ENCODE results near the gene CDH13. TPM values are rescaled to one million over a fixed set of nuclear protein-coding genes. Genes with fewer than 3 reads are reported as not detected.

Gene CDH13
- polyA plus RNA-seq, 1 donor: 49.6 TPM

- DNase-seq (ENCODE audit: low read depth): no peak
Measured at GRCh38 chr16:83044589-83044988, 417.8 kb downstream of the CDH13 start.

DNA sequence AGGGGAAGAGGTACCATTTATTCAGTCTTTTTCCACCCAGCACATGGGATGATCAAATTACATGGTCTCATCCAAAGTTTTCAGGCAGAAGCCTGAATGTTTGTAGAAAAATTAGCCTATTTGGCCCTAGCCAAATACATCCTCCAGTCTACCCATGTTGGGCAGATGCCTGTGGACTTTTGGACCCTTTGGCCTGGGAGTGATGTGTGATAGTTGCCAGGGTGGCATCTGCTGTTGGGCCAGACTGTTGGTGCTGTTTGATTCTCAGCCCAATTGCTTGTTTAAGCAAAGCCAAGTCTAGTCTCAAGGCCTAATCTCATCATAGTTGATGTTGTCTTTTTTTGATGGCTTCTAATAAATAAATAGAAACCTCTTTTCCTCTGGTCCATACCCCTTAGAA is 419.0 kb downstream of the CDH13 start:
- DNase-seq (ENCODE audit: low read depth): no peak

- no peak for DNase-seq (ENCODE audit: low read depth)
Measured at GRCh38 chr16:83046664-83047063, 419.9 kb downstream of the CDH13 start.

- no peak for DNase-seq (ENCODE audit: low read depth)
Measured at GRCh38 chr16:83051451-83051850, 424.7 kb downstream of the CDH13 start.

GRCh38 chr16:83054283-83054682 is 427.5 kb downstream of the CDH13 start:
- DNase-seq (ENCODE audit: low read depth): no peak

GRCh38 chr16:83058376-83058775 is 431.6 kb downstream of the CDH13 start:
- DNase-seq (ENCODE audit: low read depth): no peak

DNA sequence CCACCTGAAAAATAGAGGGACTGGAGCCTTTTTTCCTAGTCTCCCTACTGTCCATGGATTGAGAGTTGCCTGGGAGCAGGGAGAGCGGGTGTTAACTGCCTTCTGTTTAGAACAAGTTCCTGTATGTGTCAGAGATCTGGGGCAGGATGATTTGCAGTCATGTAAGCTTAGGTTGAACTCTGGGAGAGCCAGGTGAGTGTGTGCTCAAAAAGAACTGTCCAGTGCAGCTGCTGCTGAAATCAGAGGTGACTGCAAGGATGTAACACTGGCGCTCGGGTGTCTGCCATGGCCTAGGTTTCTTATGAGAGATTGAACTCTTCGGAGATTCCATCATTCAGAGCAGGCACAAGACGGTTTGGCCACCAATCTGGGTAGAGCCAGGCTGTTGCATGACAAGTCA is 432.5 kb downstream of the CDH13 start:
- DNase-seq (ENCODE audit: low read depth): no peak

DNA sequence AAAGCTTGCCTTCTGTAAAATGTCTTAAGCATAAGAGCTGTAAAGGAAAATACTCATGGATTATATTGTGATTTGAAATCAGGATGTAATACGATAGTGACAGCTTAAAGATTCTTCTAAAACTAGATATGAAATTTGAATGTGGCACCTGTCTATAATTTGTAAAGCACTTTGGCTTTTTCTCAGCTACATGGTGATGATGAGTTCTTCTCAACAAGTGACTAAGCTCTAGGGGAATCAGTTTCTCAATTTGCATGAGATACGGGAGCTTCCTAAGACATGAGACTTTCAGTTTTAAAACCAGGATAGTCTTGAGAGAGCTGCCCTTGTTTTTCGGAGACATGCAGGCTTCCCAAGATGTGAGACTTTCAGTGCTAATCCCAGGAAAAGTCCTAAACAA is 439.2 kb downstream of the CDH13 start:
- DNase-seq (ENCODE audit: low read depth): no peak

GRCh38 chr16:83066881-83067280 is 440.1 kb downstream of the CDH13 start:
- no peak for DNase-seq (ENCODE audit: low read depth)

DNA sequence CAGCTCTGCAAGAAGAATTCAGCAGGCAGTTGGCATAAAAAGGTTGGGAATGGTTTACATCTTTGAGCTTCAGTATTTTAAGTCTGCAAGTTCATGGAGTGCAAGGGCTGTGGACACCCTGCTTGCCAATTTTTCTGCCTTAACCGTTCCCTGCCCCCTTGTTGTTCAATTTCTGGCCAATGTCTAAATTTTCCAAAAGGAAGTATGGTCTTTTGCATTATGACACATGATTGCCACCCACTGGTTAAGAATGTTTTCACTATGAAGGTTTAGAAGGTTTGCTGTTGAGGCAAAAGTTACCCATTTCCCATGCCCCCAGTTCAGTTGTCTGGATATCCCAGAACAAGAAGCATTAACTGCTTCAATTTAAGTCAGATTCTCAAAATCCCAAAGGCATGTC is 441.9 kb downstream of the CDH13 start:
- DNase-seq (ENCODE audit: low read depth): no peak

GRCh38 chr16:83070416-83071209 is 443.8 kb downstream of the CDH13 start:
- DNase-seq (ENCODE audit: low read depth): no peak

- DNase-seq (ENCODE audit: low read depth): no peak
Measured at GRCh38 chr16:83075956-83076355, 449.2 kb downstream of the CDH13 start.

- DNase-seq (ENCODE audit: low read depth): no peak
Measured at GRCh38 chr16:83083361-83083760, 456.6 kb downstream of the CDH13 start.

GRCh38 chr16:83085660-83086059 is 458.9 kb downstream of the CDH13 start:
- DNase-seq (ENCODE audit: low read depth): no peak

GRCh38 chr16:83095941-83096692 is 469.3 kb downstream of the CDH13 start:
- no peak for DNase-seq (ENCODE audit: low read depth)

GRCh38 chr16:83098536-83098935 is 471.8 kb downstream of the CDH13 start:
- no peak for DNase-seq (ENCODE audit: low read depth)

GRCh38 chr16:83100679-83101078 is 473.9 kb downstream of the CDH13 start:
- no peak for DNase-seq (ENCODE audit: low read depth)

- no peak for DNase-seq (ENCODE audit: low read depth)
Measured at GRCh38 chr16:83102336-83102735, 475.6 kb downstream of the CDH13 start.

DNA sequence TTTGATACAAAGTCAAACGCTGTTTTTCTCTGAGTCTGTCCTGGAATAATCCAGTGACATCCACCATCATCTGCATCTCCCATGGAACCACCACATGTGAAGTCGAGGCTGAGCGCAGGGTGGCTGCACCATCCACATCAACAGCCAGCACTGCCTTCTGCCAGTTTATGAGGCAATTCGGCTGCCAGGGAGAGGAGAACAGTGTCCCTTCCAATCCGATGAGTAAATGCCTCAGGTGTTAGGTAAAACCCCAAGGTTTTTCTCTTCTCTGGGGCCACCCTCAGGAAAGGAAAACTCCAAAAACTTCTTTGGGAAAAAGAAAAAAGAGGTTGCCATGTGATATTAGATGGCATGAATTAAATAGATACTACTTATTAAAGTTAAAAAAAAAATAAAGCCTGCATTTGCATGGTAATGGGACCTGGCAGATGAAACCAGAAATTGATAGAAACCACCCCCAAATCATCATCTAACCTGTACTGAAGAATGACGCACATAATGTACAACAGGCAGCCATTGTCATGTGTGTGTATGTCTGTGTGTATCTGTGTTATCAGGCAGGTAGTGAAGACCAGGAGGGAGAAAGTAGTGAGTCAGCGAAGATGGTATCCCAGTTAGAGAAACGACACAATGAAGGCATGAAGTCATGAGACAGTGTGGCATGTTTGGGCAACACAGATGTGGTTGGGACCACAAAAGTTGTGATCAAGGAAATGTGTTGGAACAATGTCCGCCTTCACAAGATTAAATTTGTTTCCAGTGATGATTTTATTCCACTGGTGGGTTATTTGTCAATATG is 478.7 kb downstream of the CDH13 start:
- DNase-seq (ENCODE audit: low read depth): no peak

DNA sequence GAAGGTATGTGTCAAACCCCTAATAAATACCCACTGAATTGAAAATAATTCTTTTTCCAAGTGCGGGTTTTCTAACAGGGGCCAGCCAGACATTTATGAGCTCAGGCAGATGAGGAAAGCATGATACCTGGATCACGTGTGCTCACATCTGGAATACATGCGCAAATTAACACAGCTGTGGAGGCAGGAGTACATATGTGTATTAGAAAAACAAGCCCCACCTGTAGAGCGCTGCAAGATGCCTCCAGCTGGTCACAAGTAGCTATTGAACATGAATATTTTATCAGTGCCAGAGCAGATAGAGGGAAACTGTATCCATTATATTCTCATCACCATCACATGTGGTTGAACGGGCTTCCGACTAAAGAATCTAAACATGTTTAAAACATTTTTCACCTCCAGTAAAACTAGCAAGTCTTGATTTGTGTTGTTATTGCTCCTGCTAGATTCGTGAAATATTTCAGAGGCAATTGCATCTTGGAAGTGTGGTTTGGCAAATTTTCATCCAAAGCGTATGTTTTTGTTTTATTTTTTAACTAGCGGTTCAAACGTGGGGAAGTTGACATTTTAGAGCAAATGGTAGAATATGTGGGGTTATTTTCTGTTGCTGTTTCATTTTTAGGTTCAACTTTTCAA is 482.8 kb downstream of the CDH13 start:
- DNase-seq (ENCODE audit: low read depth): no peak

DNA sequence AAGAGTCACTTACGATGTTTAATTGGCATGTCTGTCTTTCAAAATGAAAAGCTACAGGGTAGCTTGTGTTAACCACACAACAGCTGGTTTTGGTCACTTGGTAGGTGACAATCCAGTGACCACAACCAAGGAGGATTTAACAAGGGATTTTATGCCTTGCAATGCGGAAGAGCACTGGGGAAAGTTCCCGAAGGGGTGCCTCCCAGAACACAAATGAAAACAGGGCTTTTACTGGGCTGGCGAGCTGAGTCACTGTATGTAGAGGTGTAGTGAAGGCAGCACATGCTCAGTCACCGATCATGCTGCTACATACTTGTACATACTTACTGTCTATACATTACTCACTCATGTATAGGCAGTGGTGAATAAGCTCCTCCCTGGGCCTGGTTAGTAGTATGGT is 483.5 kb downstream of the CDH13 start:
- DNase-seq (ENCODE audit: low read depth): no peak

DNA sequence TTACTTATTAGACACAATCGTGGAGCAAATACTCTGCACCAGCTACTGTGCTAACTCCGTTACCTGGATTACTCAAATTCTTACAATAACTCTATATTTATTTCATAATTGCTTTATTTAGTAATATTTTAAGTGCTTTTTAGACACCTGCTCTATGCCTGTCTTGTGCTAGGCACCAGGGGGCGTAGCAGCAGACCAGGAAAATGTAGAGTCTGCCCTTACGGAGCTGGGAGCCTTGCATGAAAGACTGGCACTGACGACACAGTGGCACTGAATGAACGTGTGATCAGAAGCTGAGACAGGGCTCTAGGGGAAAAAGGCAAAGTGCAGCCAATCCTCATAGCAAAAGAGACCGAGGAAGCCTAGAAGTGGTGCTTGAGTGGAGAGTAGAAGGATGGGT is 486.5 kb downstream of the CDH13 start:
- DNase-seq (ENCODE audit: low read depth): no peak

All from forelimb muscle (tissue), 1 donor.